HG03060 (cell line): ENCODE data around the gene SRRD.

ENCODE experiments used
- ATAC-seq: cut with Tn5 transposase; IDR thresholded peaks from one replicate; pipeline ENCODE4 v1.9.1; 2021; ENCODE audit warnings: low read depth, moderate number of reproducible peaks; ENCODE audit not compliant: unreplicated experiment

Gene SRRD

DNA sequence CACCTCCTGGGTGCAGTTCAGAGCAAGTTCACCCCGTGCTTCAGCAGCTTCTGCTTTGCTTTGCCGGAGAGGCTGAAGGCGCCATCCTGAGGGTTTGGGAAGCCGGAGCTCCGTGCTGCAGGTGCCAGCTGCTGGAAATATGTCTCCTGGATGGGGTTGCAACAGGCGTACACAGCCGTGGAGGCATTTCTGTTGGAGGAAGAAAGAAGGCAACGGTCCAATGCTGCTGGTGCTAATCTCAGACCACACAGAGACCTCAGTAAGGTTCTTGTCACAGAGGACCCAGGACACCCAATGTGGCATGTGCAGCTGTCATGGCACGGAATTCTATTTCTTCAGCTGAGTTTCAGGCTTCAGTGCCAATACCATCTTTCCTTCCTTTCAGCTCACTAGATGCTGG is 30.5 kb upstream of the SRRD start:
- ATAC-seq: no peak

DNA sequence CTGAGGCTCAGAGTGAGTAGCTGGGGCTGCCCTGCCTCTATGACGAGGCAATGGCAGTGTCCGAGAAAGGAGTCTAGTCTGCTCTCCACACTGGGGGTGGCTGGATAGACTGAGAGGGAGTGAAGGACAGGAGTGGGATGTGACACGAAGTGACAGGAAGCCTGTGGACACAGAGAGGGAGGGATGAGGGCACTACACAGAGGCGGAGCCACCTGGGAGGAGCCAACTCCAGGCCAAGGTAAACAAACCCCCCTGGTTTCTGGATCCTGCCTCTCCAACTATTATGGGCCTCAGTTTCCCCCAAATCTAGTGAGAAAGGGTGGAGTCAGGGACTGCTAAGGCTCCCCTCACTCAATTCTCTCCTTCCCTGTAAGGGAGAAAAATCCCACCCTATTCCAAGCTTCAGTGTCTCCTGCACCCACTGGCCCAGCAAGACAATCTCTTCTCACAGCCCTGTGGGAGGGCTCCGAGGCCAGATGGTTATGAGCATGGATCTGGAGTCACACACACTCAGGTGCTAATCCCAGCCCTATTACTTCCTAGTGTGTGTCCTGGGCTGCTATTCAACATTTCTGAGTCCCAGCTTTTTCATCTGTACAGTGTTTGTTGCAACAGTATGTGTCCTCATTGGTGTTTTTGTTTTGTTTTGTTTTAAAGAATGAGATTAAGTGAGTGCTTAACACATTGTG is 29.7 kb upstream of the SRRD start:
- no peak for ATAC-seq

DNA sequence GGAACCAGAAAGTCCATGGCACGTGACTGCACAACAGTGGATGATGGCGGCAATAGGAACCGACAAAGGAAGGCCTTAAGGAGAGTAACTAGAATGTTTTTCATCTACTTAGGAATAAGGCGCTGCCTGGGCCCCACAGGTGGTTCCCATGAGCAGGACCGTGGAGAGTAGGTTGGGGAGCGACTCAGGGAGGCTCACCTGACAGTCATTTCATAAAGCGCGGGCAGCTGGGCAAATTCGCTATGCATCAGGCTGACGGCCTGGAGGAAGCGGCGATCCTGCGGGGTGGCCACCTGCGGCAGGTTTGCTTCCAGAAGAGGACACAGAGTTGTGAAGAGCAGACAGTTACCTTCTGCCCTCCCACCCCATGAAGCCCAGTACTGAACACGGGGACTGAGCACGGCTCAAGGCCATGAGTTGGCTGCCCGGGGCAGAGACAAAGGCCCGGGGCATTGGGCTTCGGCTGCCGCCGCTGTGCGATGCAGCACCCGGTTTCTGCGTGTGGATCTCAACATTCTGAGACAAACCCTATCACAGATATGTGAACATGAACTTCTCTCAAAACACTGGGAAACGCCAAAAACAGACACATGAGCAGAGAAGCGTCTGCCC is 25.9 kb upstream of the SRRD start:
- ATAC-seq: no peak

DNA sequence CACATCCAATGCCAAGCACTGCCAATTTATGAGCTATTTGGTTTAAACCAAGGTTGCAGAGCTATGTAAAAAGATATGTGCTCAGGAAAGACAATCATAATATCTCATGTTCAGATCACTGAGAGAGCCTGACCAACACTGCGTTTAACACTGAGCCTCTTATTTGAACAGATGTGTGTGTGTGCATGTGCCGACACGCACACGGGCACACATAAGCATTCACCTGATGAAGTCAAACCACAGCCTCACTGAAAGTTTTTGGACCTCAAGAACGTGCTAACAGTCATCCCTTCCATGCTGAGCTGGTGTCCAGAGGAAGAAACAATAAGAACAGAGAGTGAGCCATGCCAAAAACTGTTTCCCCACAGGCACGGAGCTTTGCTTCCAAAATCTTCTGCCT is 23.5 kb upstream of the SRRD start:
- ATAC-seq: no peak

DNA sequence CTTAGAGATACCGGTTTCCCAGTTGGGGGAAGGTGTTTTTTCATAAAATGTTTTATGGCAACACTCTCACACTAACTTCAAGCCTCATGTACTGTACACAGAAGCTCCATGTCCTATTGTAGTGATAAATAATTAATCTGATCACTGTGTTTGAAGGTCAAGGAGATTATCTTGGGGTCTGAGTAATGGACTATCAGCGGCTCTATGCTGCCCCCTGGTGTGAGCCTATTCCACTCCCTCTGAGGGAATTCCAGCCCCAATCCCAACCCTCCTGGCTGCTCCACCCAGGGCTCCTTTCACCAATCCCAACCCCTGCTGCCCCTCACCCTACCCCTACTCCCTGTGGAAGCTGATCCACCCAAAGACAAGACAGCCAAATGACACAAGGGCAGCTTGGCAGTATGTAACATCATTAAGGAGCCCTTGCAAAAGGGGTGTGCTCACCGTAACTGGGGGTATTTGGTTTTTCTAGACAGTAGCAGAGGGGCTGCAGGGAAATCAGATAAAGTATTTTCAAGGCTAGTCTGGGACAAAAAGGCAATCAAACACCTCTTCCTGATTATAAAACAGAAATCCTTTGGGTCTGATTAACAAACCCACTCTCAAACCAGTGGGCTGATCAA is 22.4 kb upstream of the SRRD start:
- no peak for ATAC-seq

DNA sequence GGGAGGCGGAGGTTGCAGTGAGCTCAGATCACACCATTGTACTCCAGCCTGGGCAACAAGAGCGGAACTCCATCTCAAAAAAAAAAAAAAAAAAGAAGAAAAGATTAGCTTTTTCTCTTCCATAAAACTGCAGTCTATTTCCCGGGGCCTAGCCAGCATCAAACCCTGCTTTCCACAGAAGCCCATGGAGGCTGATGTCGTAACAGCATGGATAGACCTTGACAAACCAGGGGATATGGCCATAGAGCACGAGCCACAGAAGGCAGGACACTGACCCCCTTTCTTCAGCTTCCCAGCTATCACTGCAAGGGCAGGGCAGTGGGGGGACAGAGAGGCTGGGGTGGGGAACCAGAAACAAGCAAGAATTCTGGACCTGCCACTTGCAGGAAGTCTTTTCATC is 21.6 kb upstream of the SRRD start:
- ATAC-seq: no peak

DNA sequence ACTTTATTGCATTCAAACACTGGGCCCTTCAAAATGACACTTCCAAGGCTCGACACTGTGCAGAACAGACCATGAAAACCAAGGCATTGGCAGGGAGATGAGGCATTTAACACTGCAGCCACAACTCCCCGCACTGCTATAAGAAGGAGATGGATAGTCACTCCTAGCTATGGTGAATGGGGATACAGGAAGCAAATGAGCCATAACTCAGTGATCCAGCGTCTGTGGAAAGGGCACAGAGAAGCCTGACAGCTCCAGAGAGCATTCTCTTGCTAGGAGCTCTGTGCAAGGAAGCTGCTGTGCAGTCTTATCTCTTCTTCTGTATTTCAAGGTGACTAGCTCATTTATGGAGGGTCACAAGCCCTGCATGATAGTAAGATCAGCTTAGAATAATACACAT is 21.0 kb upstream of the SRRD start:
- ATAC-seq: no peak

DNA sequence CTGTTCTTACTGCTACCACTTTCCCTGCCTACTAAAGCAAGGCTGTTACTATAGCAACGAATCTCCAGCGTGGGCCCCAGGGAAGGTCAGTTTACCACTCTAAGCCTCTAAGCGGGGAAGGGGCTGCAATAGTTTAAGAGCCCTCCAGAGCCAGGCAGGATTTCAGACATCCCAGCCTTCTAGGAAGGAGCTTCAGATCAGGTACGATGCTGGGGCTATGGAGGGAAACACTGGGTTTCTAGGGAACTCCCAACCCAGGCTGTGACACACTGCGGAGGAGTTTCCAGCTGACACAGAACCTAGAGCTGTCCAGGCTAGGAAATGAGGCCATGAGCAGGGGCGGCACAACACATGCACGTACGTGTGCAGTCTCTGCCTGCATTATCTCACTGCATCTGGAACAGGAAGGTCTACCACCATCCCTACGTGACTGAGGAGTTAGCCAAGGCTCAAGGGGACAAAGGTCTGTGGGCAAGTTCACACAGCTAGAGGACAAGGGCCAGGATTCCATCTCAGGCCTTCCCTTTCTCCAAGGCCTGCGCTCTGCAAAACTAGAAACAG is 20.5 kb upstream of the SRRD start:
- no peak for ATAC-seq

DNA sequence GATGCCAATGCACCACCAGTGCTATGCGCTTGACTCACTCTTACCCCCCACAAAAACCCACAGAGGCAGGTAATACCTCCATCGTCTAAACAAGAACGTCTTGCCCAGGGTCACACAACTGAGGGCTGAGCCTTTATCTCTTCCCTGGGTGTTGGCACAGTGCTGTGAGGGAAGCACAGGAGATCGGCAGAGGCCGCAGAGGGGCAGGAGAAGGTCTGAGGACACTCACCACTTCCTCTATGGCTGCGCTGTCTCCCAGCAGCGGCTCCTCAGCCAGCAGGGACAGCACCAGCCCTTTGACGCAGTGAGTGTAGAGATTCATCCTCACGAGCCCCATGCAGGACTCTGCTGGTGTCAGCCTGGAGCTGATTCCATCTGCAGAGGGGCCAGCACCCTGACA is 20.0 kb upstream of the SRRD start:
- ATAC-seq: no peak

DNA sequence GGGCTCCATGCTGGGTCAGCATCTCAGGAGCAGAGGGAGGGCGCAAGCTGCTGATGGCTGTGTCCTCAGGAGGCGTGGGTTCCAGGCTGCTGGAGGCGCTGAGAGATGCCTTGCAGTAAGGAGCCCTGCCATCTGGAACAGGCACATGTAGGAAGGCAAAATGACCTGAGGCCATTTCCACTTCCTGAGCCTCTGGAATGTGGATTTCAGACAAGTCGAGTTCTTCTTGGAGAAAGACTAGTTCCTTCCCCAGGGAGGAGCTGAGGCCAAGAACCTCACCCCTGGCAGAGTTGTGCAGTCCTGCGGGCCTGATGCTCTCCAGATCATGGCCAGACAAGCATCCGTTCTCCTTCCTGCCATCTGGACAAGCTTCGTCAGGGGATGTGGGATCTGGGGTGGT is 19.4 kb upstream of the SRRD start:
- ATAC-seq: no peak

DNA sequence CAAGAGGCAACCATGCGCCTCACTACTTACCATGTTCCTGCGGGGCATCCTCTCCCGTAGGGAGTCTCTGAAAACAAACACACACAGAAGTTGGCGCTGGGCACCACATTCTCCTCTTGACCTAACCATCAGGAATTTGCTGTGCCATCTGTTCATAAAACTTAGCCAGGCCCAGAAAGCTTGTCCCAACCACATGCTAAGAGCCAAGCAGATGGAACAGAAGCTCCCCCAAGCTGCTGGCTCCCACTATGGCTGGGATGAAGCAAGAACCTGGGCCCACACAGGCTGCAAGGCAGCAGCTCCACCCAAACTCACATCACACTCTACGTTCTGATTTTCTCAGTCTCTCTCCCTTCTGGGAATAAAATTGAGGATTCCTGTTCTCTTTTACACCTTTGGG is 17.5 kb upstream of the SRRD start:
- ATAC-seq: no peak

DNA sequence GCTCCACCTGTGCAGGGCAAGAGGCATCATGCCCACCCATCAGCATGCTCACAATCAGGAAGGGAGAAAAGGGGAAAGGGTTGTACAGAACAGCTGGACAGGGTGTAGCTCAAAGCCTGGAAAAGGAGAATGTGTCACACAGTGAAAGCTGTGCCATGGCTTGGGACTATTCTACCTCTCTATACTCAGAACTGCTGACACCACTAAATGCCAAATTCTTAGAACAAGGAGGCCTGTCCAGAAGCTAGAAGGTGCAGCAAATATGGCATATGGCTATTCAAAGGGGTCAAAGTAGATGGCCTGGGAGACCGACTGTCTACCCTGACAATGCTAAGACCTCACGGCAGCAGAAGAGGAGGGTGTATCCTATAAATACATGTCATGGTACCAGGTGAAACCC is 12.9 kb upstream of the SRRD start:
- ATAC-seq: no peak

DNA sequence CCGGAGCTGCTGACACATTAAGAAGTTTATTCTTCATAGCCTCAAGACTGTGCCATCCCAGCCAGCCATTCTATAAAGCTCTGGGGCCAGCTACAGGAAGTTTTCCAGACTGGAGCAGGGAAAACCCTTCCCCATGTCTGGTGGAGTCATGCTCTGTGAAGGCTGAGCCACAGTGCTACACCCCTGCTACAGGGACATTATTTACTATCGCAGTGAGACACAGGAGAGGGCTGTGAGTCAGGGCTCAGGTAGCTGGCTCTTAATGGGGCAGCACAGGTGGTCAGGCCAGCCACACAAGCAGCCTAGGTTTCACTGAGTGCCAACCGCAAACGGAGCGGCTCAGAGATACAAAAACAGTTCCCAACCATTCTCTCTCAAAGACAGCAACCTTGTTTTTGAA is 12.2 kb upstream of the SRRD start:
- ATAC-seq: no peak

DNA sequence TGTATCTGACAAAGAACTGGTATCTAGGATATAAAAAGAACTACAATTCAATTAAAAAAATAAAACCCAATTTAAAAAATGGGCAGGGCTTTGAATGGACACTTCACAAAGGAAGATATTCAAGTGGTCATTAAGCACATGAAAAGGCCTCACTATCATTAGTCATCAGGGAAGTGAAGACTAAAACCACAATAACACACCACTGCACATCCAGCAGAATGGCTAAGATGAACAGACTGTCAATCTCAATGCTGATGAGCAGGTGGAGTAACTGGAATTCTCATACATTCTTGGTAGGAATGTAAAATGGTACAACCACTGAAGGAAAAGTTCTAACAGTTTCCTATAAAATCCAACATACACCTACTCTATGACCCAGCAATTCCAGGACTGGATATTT is 9.0 kb upstream of the SRRD start:
- ATAC-seq: no peak

DNA sequence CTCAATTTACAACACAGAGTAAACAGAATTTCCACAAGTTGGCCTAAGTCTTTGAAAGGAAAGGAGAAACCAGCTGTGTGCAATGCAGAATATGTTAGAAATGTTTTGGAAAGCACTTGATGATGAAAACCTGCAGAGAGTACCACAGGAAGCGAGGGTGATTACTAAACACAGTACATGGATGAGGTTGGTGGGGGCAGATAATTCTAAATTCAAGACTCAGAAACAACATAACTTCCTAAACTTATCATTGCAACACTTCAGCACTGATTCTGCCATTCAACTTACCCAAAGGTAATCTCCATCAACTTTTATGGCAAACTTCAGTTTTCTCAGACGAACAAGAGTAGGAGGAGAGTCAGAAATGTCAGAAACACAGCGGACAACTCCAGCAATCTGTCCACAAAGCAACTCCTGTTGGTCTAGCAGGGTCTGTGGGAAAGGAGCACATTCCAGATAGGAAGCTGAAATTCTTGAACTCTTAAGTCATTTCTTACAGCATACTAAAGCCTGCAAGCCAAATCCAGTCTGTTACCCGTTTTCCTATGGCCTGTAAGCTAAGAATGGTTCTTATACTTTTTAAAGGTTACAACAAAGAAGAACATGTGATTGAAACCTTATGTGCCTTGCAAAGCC is 6.9 kb upstream of the SRRD start:
- ATAC-seq: no peak

DNA sequence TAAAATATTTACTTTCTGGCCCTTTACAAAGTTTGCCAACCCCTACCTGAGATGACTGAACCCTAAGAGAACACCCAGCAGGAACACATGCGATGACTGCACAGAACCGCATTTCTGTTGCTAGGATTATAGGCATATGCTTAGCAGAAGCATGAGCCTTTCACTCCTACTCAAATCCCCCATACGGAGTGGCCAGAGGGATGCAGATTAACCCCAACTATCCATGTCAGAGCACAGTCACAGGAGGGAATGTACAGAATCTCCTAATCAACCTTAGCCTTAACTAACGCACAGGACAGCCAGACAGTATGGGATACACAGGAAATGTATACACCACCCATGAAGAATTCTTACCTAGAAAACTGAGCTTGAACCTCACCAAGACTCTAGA is 6.3 kb upstream of the SRRD start:
- ATAC-seq: no peak

DNA sequence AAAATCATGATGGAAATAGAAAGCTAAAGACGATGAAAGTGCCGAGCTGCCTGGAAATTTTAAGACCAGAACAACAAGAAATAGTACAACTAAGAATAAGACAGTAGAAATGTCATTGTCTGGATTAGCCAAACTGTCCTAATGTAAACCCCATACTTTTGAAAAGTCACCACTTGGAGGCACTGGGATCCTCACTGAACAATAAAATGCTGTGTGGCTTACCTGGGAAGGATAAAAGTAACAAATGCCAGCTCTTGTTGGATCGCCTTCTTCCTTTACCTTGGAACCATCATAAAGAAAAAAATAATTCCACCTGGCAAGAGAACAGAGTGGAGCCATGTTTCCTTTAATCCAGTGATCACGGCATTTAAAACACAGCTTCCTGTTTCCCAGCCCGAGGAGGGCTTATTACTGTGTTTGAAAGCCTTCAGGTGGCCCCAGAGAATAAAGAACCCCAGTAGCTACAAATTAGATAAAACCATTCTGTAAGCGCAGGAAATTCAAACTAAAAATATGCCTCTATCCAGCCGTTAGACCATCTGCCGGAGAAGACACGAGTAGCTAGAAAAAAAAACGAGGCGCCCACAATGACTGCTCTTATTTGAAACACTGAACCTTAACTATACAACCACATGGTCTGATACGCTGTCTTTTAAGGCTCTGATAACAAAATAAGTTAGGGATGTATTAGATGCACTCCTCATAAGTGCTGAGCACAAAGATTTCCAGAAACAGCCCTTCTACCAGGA is 4.5 kb upstream of the SRRD start:
- no peak for ATAC-seq

DNA sequence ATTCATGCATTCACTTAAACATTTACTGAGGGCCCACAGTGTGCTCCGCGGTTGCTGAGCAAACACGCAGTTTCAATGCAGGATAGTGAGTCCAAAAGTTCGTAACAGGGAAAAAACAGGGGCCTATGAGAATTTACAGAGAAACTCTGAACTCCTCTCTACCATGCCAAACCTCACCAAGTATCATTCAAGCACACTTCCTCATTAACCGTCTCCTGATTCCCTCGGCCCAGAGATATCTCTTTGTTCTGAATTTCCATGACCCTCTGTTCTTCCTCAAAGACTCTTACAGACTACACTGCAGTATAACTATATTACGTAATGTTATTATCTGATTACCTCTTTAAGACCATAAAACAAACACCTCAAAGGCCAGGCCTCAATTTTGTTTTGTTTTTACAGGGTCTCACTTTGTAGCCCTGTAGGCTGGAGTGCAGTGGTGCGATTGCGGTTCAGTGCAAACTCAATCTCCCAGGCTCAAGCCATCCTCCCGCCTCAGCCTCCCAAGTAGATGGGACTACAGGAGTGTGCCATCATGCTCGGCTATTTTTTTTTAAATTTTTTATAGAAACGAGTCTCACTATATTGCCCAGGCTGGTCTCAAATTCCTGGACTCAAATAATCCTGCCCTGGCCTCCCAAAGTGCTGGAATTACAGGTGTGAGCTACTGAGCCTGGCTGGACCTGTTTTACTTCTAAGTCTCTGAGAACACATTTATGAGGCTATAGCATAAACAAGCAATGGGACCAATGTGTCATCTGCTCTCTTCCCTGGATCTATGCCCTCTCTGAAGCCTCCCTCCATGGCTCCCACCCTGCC is 3.7 kb upstream of the SRRD start:
- ATAC-seq: no peak

DNA sequence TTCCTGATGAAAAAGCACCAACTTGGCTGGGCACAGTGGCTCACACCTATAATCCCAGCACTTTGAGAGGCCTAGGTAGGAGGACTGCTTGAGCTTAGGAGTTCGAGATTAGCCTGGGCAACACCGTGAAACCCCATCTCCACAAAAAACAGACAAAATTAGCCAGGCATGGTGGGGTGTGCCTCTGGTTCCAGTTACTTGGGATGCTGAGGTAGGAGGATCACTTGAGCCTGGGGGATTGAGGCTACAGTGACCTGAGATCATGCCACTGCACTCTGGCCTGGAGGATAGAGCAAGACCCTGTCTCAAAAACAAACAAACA is 3.1 kb upstream of the SRRD start:
- ATAC-seq: no peak

DNA sequence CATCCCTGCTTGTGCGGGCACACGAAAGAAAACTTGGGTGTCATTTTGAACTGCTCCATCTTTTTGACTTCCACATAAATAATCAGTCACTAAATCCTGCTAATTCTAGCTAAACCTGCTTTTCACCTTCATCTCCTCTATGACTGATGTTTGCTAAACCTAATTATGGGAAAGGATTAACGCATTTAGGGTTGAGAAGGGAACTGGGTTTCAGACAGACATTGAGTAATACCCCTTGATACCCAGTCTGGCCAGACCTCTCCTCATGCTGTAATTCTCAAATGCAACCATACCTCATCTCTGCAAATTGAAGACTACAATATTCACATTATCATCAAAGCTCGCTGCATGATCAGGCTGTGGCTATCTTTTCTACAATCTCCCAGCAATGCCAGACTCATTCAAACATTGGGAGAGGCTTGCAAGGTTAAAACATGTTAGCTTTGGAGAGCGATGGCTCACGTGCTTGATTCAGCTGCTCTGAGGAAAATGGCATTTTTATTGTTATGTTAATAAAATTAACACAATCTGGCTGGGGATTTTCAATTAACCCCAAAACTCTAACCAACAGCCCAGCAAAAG is 2.5 kb upstream of the SRRD start:
- ATAC-seq: no peak
